Body of pancreas (tissue), 4 donors: ENCODE measurements around the gene THOC7. TPM values are rescaled to one million over a fixed set of nuclear protein-coding genes. Genes with fewer than 3 reads are reported as not detected.

ENCODE experiments used
- ATAC-seq: fragments of 150-250 bp; one replicate; pipeline ENCODE4 v1.9.1; 2016
- DNase-seq, 4 donors: peaks; one replicate each; pipeline ENCODE4 v3.0.0-alpha.2; 2019
- H3K27ac ChIP-seq, 4 donors: fragments of 200-600 bp; sonication (generic); 1 replicate in 3 of 4; 2 replicates in 1 of 4; pipeline versions ENCODE4 v1.5.1 to v1.6.1; 2016 to 2019; ENCODE audit warnings: mild to moderate bottlenecking in 1 of 4, mixed read lengths in 1 of 4, moderate library complexity in 1 of 4
- H3K27me3 ChIP-seq, 2 donors: fragments of 200-600 bp; sonication (generic); one replicate each; pipeline ENCODE4 v1.6.0; 2016; ENCODE audit warnings: mild to moderate bottlenecking in 1 of 2
- H3K36me3 ChIP-seq, 2 donors: fragments of 200-600 bp; sonication (generic); replicated peaks in 1 of 2; 2 replicates each; pipeline ENCODE4 v1.5.1; 2016; ENCODE audit warnings: low read depth in 2 of 2; ENCODE audit not compliant: insufficient read depth in 1 of 2
- H3K4me1 ChIP-seq: fragments of 200-600 bp; sonication (generic); one replicate; pipeline ENCODE4 v1.6.0; 2016
- H3K4me3 ChIP-seq, 2 donors: fragments of 200-600 bp; sonication (generic); 1 replicate in 1 of 2; 2 replicates in 1 of 2; pipeline ENCODE4 v1.5.1; 2016 to 2019
- H3K9me3 ChIP-seq, 3 donors: fragments of 200-600 bp; sonication (generic); 1 replicate in 2 of 3; 2 replicates in 1 of 3; pipeline ENCODE4 v1.5.1; 2016
- POLR2A ChIP-seq, 3 donors: fragments of 450-650 bp; IDR thresholded peaks; one replicate each; pipeline ENCODE4 v1.6.1; 2016; ENCODE audit warnings: antibody characterized with exemption in 3 of 3, mild to moderate bottlenecking in 2 of 3
- WGBS, 2 donors: methylation state at CpG; one replicate each; pipeline ENCODE4 v1.1.5; 2017; 5-methylcytosine and 5-hydroxymethylcytosine counted together
- intact Hi-C: fragments of 100-400 bp; cut with DNase I; formaldehyde crosslinking; loops from one replicate; pipeline ENCODE4 v1.15.1; 2023
- total RNA-seq, 2 donors: library from RNA; depleted of rRNA; stranded (reverse); fragments of >200 nt; gene quantifications; one replicate each; pipeline ENCODE4 v1.1.0, GENCODE V29; 2016
- TF ChIP-seq, protein P1 (sequence below), 7 experiments: fragments of 450-650 bp in 4 of 7; fragments of 200-600 bp in 3 of 7; sonication (generic) in 3 of 7; IDR thresholded peaks; one replicate each; pipeline ENCODE4 v1.5.1; 2016 to 2019; ENCODE audit warnings: antibody characterized with exemption in 7 of 7

The THOC7 gene
- total RNA-seq, 2 donors from 2014 or later: 26.0 to 47.0 TPM

DNA sequence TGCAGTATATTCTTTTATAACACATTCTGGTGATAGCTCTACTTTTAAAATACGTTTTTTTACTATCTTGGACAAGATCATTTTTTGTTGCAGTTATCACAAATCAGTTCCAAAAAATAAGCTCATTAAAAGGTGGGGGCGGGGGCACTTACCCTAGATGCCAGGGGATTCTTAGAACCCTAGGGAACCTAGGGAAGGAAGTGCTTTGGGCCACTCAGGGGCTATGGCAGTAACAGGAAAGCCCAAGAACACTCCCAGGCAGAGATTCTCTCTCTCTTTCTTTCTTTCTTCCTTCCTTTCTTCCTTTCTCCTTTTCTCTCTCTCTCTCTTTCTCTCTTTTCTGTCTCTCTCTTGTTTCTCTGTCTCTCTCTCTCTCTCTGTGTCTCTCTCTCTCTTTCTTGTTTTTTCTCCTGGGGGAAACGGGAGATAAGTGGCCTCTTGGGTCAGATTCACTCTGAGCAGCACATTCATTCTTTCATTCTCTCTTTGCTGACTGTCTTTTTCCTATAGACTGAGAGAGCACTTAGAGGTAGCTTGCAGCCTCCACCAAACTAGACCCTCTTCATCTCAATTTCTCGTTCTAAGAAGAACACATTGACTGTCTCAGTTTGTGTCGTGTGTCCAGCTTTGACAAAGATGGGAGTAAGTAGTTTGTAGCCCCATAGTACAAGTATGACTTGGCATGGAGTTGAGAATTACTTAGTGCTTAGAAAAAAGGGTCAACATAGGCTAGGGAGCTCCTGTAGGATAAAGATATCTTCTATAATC, 32.0 kb upstream of the THOC7 start:
- TF ChIP-seq, protein P1, sequence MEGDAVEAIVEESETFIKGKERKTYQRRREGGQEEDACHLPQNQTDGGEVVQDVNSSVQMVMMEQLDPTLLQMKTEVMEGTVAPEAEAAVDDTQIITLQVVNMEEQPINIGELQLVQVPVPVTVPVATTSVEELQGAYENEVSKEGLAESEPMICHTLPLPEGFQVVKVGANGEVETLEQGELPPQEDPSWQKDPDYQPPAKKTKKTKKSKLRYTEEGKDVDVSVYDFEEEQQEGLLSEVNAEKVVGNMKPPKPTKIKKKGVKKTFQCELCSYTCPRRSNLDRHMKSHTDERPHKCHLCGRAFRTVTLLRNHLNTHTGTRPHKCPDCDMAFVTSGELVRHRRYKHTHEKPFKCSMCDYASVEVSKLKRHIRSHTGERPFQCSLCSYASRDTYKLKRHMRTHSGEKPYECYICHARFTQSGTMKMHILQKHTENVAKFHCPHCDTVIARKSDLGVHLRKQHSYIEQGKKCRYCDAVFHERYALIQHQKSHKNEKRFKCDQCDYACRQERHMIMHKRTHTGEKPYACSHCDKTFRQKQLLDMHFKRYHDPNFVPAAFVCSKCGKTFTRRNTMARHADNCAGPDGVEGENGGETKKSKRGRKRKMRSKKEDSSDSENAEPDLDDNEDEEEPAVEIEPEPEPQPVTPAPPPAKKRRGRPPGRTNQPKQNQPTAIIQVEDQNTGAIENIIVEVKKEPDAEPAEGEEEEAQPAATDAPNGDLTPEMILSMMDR (IDR thresholded peaks at IDR 0.05): no peak
- TF ChIP-seq POLR2A (IDR thresholded peaks at IDR 0.05): no peak
- H3K27me3 ChIP-seq: no peaks in the 10 kb centered on the region
- ATAC-seq (no peak), DNase-seq (no peak)
- H3K27ac ChIP-seq: no peak overlapping the region
- intact Hi-C loops: no loop called here
- H3K4me1 ChIP-seq: peaks cover 15% of the 10 kb centered on the region
- H3K36me3 ChIP-seq: no peaks in the 10 kb centered on the region
- WGBS, 2 donors: 75 to 80% methylated on average over 5 of the region's 5 CpGs
- H3K4me3 ChIP-seq: no peak overlapping the region
- no peaks in the 10 kb centered on the region for H3K9me3 ChIP-seq

DNA sequence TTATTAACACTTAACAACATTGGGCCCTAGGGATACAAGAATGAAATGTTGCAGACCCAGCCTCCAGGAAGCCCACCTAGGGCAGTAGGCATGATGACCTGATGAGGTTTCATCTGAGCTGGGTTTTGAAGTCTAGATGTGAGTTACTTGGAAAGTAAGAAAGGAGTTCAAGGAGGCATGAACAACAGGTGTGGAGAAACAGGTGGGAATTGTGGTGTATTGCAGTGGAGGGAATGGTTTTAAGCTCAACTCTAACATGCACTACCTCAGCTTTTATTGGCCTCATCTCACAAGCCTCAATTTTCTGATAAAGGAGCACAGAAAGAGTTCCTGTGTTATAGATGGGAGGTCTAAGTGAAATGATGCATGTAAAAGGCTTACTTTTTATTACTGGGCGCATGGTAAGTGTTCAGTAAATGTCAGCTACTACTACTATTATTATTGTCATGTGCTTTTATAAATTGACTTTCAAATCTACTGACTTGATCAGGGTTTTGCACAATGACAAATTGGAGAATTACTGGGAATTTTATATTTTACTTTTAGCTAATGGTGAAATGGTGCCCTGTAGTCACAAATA, 29.3 kb upstream of the THOC7 start:
- no peak for ATAC-seq
- no peak overlapping the region for H3K4me3 ChIP-seq
- no peak overlapping the region for H3K27ac ChIP-seq
- 90 to 93% methylated on average over 1 of the region's 1 CpG for WGBS, 2 donors
- no peaks in the 10 kb centered on the region for H3K36me3 ChIP-seq
- H3K27me3 ChIP-seq: no peaks in the 10 kb centered on the region
- peaks cover 15% of the 10 kb centered on the region for H3K4me1 ChIP-seq
- TF ChIP-seq, protein P1 (IDR thresholded peaks at IDR 0.05): no peak
- no peak for TF ChIP-seq POLR2A (IDR thresholded peaks at IDR 0.05)
- intact Hi-C loops: no loop called here
- H3K9me3 ChIP-seq: no peaks in the 10 kb centered on the region
- DNase-seq: no peak

DNA sequence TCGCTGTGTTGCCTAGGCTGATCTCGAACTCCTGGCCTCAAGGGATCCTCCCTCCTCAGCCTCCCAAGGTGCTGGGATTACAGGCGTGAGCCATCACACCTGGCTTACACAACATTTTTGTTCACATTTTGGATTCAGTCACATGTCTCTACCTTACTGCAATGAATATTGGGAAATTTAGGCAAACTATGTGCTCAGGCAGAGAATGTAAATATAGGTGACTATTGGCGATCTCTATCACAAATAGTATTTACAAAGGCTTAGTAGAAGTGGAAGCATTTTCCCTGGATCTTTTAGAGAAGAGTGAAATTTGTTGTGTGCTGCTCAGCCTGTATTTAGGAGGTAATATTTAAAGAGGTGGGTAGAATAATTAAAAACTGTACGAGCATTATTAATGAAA, 27.9 kb upstream of the THOC7 start:
- 79 to 90% methylated on average over 5 of the region's 5 CpGs for WGBS, 2 donors

DNA sequence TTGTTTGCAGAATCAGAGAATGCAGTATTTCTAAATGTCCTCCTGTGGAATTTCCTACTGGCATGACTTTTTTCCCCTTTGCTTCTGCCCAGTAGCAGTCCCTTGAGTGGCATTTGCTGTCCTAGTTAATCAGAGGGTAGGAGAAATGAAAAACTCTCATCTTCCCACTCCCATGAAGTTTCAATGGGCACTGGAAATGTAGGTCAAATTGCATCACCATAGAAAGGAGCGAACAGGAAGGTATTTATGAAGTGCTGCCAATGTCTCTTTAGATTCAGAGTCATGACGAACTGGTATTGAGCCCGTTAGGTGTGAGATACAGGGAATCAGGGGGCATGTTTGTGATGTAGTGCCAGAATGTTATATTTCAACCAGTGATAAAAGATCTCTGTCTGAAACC, 23.3 kb upstream of the THOC7 start:
- H3K27ac ChIP-seq: no peak overlapping the region
- TF ChIP-seq POLR2A (IDR thresholded peaks at IDR 0.05): no peak
- TF ChIP-seq, protein P1 (IDR thresholded peaks at IDR 0.05): no peak
- H3K4me1 ChIP-seq: peaks cover 8% of the 10 kb centered on the region
- no peaks in the 10 kb centered on the region for H3K9me3 ChIP-seq
- no peaks in the 10 kb centered on the region for H3K27me3 ChIP-seq
- H3K36me3 ChIP-seq: no peaks in the 10 kb centered on the region
- intact Hi-C loops: no loop called here
- WGBS, 2 donors: 42 to 43% methylated on average over 3 of the region's 3 CpGs
- DNase-seq: no peak
- no peak overlapping the region for H3K4me3 ChIP-seq
- ATAC-seq: peak; percentile 38

More for the DNA sequence above, 27.9 kb upstream of the THOC7 start:
- Histone ChIP-seq H3K4me3 (no peak overlapping the region), H3K27me3 (no peaks in the 10 kb centered on the region), H3K9me3 (no peaks in the 10 kb centered on the region), H3K4me1 (peaks cover 19% of the 10 kb centered on the region), H3K27ac (no peak overlapping the region), H3K36me3 (no peaks in the 10 kb centered on the region)
- intact Hi-C loops: no loop called here
- ATAC-seq: no peak
- TF ChIP-seq, protein P1 (IDR thresholded peaks at IDR 0.05): no peak
- TF ChIP-seq POLR2A (IDR thresholded peaks at IDR 0.05): no peak
- DNase-seq: no peak
